Liver (tissue), 9 donors: Measurements from ENCODE around the gene OR8D1. TPM values are rescaled to one million over a fixed set of nuclear protein-coding genes. Genes with fewer than 3 reads are reported as not detected.
"Not testable (repeated sequence)": the region's sequence is repeated elsewhere in the genome, so short reads cannot be mapped to it uniquely, and the experiment has no call there.

ENCODE experiments used
- DNase-seq: peaks from one replicate; pipeline ENCODE4 v3.0.0-alpha.2; 2017; ENCODE audit warnings: low spot score
- H3K27ac ChIP-seq, 2 donors: one replicate each; pipeline ENCODE4 v1.7.0; 2013; ENCODE audit warnings: inconsistent platforms in 2 of 2, low read length in 2 of 2, control low read depth in 1 of 2, low read depth in 1 of 2, mild to moderate bottlenecking in 1 of 2
- H3K27me3 ChIP-seq, 4 donors: one replicate each; pipeline versions ENCODE4 v1.6.1 to v1.7.0; 2013; ENCODE audit warnings: low read length in 3 of 4, inconsistent platforms in 1 of 4, mild to moderate bottlenecking in 1 of 4, moderate library complexity in 1 of 4; ENCODE audit not compliant: control insufficient read depth in 4 of 4, insufficient read depth in 4 of 4
- H3K36me3 ChIP-seq, 4 donors: one replicate each; pipeline versions ENCODE4 v1.6.1 to v1.7.0; 2013; ENCODE audit warnings: low read length in 3 of 4, mild to moderate bottlenecking in 3 of 4, low read depth in 1 of 4, moderate library complexity in 1 of 4; ENCODE audit not compliant: control insufficient read depth in 4 of 4, insufficient read depth in 3 of 4
- H3K4me1 ChIP-seq, 4 donors: one replicate each; pipeline versions ENCODE4 v1.6.1 to v1.7.0; 2013; ENCODE audit warnings: low read length in 3 of 4, mild to moderate bottlenecking in 3 of 4, moderate library complexity in 1 of 4; ENCODE audit not compliant: control insufficient read depth in 4 of 4, insufficient read depth in 4 of 4
- H3K4me3 ChIP-seq, 3 donors: one replicate each; pipeline versions ENCODE4 v1.6.1 to v1.7.0; 2013; ENCODE audit warnings: low read length in 3 of 3, control low read depth in 1 of 3, low read depth in 1 of 3, mild to moderate bottlenecking in 1 of 3
- H3K9ac ChIP-seq, 2 donors: one replicate each; pipeline ENCODE4 v1.7.0; 2013; ENCODE audit warnings: low read length in 2 of 2, mild to moderate bottlenecking in 2 of 2, moderate library complexity in 2 of 2, control low read depth in 1 of 2, low read depth in 1 of 2
- H3K9me3 ChIP-seq, 4 donors: one replicate each; pipeline versions ENCODE4 v1.6.1 to v1.7.0; 2013; ENCODE audit warnings: low read length in 3 of 4; ENCODE audit not compliant: control insufficient read depth in 4 of 4
- EGR1 ChIP-seq, 2 donors: IDR thresholded peaks; 2 replicates each; pipeline ENCODE4 v1.6.1; 2016 to 2018; ENCODE audit warnings: antibody characterized with exemption in 2 of 2, low read depth in 2 of 2
- FOXA1 ChIP-seq: IDR thresholded peaks from 2 replicates; pipeline ENCODE4 v1.6.1; 2016; ENCODE audit warnings: antibody characterized with exemption
- FOXA2 ChIP-seq: IDR thresholded peaks from 2 replicates; pipeline ENCODE4 v1.6.1; 2016; ENCODE audit warnings: antibody characterized with exemption
- GABPA ChIP-seq, 2 donors: IDR thresholded peaks in 1 of 2; conservative IDR thresholded peaks in 1 of 2; 2 replicates each; pipeline ENCODE4 v1.6.1; 2016; ENCODE audit warnings: antibody characterized with exemption in 2 of 2, mild to moderate bottlenecking in 1 of 2, moderate library complexity in 1 of 2
- HNF4A ChIP-seq, 2 donors: conservative IDR thresholded peaks; 2 replicates each; pipeline ENCODE4 v1.6.1; 2016; ENCODE audit warnings: antibody characterized with exemption in 2 of 2, mild to moderate bottlenecking in 2 of 2
- HNF4G ChIP-seq: IDR thresholded peaks from 2 replicates; pipeline ENCODE4 v1.6.1; 2016; ENCODE audit warnings: antibody characterized with exemption
- JUND ChIP-seq, 2 donors: IDR thresholded peaks; 2 replicates each; pipeline ENCODE4 v1.6.1; 2016; ENCODE audit warnings: antibody characterized with exemption in 2 of 2
- NR2F2 ChIP-seq: IDR thresholded peaks from 2 replicates; pipeline ENCODE4 v1.6.1; 2016; ENCODE audit warnings: antibody characterized with exemption
- RAD21 ChIP-seq, 2 donors: IDR thresholded peaks; 2 replicates each; pipeline ENCODE4 v1.6.1; 2016; ENCODE audit warnings: antibody characterized with exemption in 2 of 2, mild to moderate bottlenecking in 2 of 2
- RXRA ChIP-seq, 2 donors: IDR thresholded peaks; 2 replicates each; pipeline ENCODE4 v1.6.1; 2017 to 2018; ENCODE audit warnings: antibody characterized with exemption in 2 of 2, mild to moderate bottlenecking in 1 of 2
- SP1 ChIP-seq: IDR thresholded peaks from 2 replicates; pipeline ENCODE4 v1.6.1; 2018; ENCODE audit warnings: antibody characterized with exemption, mild to moderate bottlenecking
- TAF1 ChIP-seq: conservative IDR thresholded peaks from 2 replicates; pipeline ENCODE4 v1.6.1; 2016; ENCODE audit warnings: antibody characterized with exemption, mild to moderate bottlenecking
- YY1 ChIP-seq: IDR thresholded peaks from 2 replicates; pipeline ENCODE4 v1.6.1; 2016; ENCODE audit warnings: antibody characterized with exemption, mild to moderate bottlenecking
- WGBS: extraction: QIAGEN DNeasy Blood & Tissue Kit; methylation state at CpG from one replicate; pipeline ENCODE4 v1.1.7; 2013; 5-methylcytosine and 5-hydroxymethylcytosine counted together
- polyA plus RNA-seq, 2 donors: library from polyadenylated mRNA; stranded (reverse) in 1 of 2; unstranded in 1 of 2; fragments of 200-250 nt in 1 of 2; fragments of >200 nt in 1 of 2; fragmentation: Nextera tagmentation in 1 of 2; extraction: Ambion mirVana in 1 of 2; gene quantifications; one replicate each; pipeline versions ENCODE4 v1.2.1 to v1.2.3, GENCODE V29; 2013 to 2015
- total RNA-seq, 2 donors: library from RNA; depleted of rRNA; stranded (reverse); fragments of >200 nt; gene quantifications; one replicate each; pipeline ENCODE4 v1.2.3, GENCODE V29; 2014
- TF ChIP-seq, protein P1 (sequence below): IDR thresholded peaks from 2 replicates; pipeline ENCODE4 v1.6.1; 2016; ENCODE audit warnings: antibody characterized with exemption, mild to moderate bottlenecking
- TF ChIP-seq, protein P2 (sequence below): IDR thresholded peaks from 2 replicates; pipeline ENCODE4 v1.6.1; 2016; ENCODE audit warnings: antibody characterized with exemption
- TF ChIP-seq, protein P3 (sequence below): IDR thresholded peaks from 2 replicates; pipeline ENCODE4 v1.6.1; 2016; ENCODE audit warnings: antibody characterized with exemption
- TF ChIP-seq, protein P4 (sequence below): IDR thresholded peaks from 2 replicates; pipeline ENCODE4 v1.6.1; 2016; ENCODE audit warnings: antibody characterized with exemption
- TF ChIP-seq, protein P5 (sequence below): fragments of 150-350 bp; IDR thresholded peaks from 2 replicates; pipeline ENCODE4 v1.5.1; 2017; ENCODE audit warnings: improper control_type of control experiment, low read depth, low read length; ENCODE audit not compliant: missing input control
- donor health status: healthy.
- donor health status: healthy.
- donor health status: healthy.
- donor health status: healthy.
- donor health status: healthy.

The OR8D1 gene
- total and polyA plus RNA-seq, 4 donors: not detected

DNA sequence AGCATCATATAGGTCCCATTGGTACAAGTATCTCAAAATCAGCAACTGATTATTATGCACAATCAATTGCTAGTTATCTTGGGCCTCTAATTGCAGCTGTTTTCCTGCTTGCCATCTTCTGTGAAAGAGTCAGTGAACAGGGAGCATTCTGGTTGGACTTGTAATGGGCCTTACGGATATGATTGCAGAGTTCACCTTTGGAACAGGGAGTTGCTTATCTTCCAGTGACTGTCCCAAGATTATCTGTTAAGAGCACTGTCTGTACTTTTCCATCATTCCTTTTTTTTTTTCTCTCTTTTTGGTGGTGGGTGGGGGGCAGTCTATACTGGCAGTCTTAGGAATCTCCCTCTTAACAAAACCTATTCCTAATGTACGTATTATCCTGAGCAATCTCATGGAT lies 39.7 kb downstream of the OR8D1 start:
- no peak for TF ChIP-seq HNF4G
- TF ChIP-seq, protein P1, sequence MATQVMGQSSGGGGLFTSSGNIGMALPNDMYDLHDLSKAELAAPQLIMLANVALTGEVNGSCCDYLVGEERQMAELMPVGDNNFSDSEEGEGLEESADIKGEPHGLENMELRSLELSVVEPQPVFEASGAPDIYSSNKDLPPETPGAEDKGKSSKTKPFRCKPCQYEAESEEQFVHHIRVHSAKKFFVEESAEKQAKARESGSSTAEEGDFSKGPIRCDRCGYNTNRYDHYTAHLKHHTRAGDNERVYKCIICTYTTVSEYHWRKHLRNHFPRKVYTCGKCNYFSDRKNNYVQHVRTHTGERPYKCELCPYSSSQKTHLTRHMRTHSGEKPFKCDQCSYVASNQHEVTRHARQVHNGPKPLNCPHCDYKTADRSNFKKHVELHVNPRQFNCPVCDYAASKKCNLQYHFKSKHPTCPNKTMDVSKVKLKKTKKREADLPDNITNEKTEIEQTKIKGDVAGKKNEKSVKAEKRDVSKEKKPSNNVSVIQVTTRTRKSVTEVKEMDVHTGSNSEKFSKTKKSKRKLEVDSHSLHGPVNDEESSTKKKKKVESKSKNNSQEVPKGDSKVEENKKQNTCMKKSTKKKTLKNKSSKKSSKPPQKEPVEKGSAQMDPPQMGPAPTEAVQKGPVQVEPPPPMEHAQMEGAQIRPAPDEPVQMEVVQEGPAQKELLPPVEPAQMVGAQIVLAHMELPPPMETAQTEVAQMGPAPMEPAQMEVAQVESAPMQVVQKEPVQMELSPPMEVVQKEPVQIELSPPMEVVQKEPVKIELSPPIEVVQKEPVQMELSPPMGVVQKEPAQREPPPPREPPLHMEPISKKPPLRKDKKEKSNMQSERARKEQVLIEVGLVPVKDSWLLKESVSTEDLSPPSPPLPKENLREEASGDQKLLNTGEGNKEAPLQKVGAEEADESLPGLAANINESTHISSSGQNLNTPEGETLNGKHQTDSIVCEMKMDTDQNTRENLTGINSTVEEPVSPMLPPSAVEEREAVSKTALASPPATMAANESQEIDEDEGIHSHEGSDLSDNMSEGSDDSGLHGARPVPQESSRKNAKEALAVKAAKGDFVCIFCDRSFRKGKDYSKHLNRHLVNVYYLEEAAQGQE: no peak
- no peak for TF ChIP-seq GABPA (IDR thresholded peaks at IDR 0.05 in 1 of 2, conservative IDR thresholded peaks at IDR 0.05 in 1 of 2)
- TF ChIP-seq, protein P2, sequence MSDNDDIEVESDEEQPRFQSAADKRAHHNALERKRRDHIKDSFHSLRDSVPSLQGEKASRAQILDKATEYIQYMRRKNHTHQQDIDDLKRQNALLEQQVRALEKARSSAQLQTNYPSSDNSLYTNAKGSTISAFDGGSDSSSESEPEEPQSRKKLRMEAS: no peak
- TF ChIP-seq SP1: no peak
- no peak for TF ChIP-seq HNF4A (conservative IDR thresholded peaks at IDR 0.05)
- no peak for TF ChIP-seq RXRA (IDR thresholded peaks at IDR 0.05)
- TF ChIP-seq NR2F2: no peak
- no peak for TF ChIP-seq TAF1
- TF ChIP-seq, protein P3, sequence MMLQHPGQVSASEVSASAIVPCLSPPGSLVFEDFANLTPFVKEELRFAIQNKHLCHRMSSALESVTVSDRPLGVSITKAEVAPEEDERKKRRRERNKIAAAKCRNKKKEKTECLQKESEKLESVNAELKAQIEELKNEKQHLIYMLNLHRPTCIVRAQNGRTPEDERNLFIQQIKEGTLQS: no peak
- TF ChIP-seq JUND (IDR thresholded peaks at IDR 0.05): no peak
- no peak for TF ChIP-seq EGR1 (IDR thresholded peaks at IDR 0.05; ENCODE audit: low read depth in 2 of 2)
- TF ChIP-seq, protein P4, sequence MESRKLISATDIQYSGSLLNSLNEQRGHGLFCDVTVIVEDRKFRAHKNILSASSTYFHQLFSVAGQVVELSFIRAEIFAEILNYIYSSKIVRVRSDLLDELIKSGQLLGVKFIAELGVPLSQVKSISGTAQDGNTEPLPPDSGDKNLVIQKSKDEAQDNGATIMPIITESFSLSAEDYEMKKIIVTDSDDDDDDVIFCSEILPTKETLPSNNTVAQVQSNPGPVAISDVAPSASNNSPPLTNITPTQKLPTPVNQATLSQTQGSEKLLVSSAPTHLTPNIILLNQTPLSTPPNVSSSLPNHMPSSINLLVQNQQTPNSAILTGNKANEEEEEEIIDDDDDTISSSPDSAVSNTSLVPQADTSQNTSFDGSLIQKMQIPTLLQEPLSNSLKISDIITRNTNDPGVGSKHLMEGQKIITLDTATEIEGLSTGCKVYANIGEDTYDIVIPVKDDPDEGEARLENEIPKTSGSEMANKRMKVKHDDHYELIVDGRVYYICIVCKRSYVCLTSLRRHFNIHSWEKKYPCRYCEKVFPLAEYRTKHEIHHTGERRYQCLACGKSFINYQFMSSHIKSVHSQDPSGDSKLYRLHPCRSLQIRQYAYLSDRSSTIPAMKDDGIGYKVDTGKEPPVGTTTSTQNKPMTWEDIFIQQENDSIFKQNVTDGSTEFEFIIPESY: no peak
- TF ChIP-seq RAD21 (IDR thresholded peaks at IDR 0.05): no peak
- TF ChIP-seq, protein P5, sequence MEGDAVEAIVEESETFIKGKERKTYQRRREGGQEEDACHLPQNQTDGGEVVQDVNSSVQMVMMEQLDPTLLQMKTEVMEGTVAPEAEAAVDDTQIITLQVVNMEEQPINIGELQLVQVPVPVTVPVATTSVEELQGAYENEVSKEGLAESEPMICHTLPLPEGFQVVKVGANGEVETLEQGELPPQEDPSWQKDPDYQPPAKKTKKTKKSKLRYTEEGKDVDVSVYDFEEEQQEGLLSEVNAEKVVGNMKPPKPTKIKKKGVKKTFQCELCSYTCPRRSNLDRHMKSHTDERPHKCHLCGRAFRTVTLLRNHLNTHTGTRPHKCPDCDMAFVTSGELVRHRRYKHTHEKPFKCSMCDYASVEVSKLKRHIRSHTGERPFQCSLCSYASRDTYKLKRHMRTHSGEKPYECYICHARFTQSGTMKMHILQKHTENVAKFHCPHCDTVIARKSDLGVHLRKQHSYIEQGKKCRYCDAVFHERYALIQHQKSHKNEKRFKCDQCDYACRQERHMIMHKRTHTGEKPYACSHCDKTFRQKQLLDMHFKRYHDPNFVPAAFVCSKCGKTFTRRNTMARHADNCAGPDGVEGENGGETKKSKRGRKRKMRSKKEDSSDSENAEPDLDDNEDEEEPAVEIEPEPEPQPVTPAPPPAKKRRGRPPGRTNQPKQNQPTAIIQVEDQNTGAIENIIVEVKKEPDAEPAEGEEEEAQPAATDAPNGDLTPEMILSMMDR: no peak
- no peak for TF ChIP-seq FOXA1
- TF ChIP-seq YY1: no peak
- no peak for TF ChIP-seq FOXA2
- Histone ChIP-seq H3K9ac (no peak overlapping the region), H3K27me3 (no peaks in the 10 kb centered on the region), H3K36me3 (no peaks in the 10 kb centered on the region), H3K4me3 (no peak overlapping the region), H3K9me3 (no peaks in the 10 kb centered on the region), H3K4me1 (no peaks in the 10 kb centered on the region), H3K27ac (no peak overlapping the region)
- DNase-seq: no peak
- WGBS: 79% methylated on average over 2 of the region's 2 CpGs

DNA sequence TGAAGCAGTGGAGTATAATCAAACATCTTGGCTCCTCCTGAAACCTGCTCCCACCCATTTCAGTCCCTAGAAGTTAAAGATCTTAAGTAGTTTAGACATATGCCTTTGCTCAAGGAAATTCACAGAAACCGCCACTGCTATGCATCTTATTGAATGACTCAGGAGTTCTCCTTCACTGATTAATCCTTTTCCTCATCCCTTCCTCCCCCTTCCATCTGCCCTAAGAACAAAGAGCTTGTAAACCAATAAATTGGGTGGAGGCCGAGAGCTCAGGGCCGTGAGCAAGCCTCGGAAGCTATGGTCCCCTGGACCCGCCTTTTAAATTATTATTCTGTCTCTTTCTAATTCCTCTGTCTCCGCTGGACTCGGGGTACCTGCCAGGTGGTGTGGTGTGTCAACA lies 42.9 kb downstream of the OR8D1 start:
- DNase-seq, H3K27me3 ChIP-seq: not testable (repeated sequence)
- WGBS: 68% methylated on average over 7 of the region's 7 CpGs

DNA sequence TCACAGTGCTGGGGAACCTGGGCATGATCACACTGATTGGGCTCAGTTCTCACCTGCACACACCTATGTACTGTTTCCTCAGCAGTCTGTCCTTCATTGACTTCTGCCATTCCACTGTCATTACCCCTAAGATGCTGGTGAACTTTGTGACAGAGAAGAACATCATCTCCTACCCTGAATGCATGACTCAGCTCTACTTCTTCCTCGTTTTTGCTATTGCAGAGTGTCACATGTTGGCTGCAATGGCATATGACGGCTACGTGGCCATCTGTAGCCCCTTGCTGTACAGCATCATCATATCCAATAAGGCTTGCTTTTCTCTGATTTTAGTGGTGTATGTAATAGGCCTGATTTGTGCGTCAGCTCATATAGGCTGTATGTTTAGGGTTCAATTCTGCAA lies 48.7 kb downstream of the OR8D1 start:
- H3K27me3 ChIP-seq, DNase-seq, H3K4me1 ChIP-seq, H3K9me3 ChIP-seq, H3K36me3 ChIP-seq, H3K27ac ChIP-seq, H3K9ac ChIP-seq, H3K4me3 ChIP-seq: not testable (repeated sequence)
- WGBS: 60% methylated on average over 4 of the region's 4 CpGs

More for the DNA sequence above, 42.9 kb downstream of the OR8D1 start:
- H3K4me1 ChIP-seq, H3K4me3 ChIP-seq, H3K27ac ChIP-seq, H3K9me3 ChIP-seq, H3K36me3 ChIP-seq, H3K9ac ChIP-seq: not testable (repeated sequence)
